B cell (primary cell): ENCODE measurements around the gene LIMS3.
"Not testable (repeated sequence)": the region's sequence is repeated elsewhere in the genome, so short reads cannot be mapped to it uniquely, and the experiment has no call there.

ENCODE experiments used
- EZH2 ChIP-seq: IDR thresholded peaks from 2 replicates; pipeline ENCODE4 v1.6.1; 2012; ENCODE audit warnings: borderline replicate concordance, low read depth, mild to moderate bottlenecking, moderate library complexity, low read length; ENCODE audit not compliant: insufficient read depth, poor library complexity, severe bottlenecking
- TF ChIP-seq, protein P1 (sequence below): fragments of 200-600 bp; IDR thresholded peaks from one replicate; pipeline ENCODE4 v1.8.0; 2022; ENCODE audit warnings: antibody characterized with exemption, mild to moderate bottlenecking

DNA sequence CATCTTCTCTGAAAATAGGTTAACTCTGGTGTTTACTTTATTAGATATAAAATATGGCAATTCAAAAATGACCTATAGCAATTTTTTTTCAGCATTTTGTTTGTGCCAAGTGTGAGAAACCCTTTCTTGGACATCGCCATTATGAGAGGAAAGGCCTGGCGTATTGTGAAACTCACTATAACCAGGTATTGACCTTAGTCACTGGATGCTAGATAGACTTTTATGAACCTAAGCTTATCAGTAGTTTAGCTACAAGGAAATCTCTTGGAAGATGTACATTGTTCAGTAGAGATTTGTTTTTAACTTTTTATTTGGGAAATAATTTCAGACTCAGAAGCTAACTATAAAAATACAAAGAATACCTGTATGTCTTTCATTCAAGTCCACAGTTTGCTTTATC, 21.7 kb downstream of the LIMS3 start:
- TF ChIP-seq, protein P1, sequence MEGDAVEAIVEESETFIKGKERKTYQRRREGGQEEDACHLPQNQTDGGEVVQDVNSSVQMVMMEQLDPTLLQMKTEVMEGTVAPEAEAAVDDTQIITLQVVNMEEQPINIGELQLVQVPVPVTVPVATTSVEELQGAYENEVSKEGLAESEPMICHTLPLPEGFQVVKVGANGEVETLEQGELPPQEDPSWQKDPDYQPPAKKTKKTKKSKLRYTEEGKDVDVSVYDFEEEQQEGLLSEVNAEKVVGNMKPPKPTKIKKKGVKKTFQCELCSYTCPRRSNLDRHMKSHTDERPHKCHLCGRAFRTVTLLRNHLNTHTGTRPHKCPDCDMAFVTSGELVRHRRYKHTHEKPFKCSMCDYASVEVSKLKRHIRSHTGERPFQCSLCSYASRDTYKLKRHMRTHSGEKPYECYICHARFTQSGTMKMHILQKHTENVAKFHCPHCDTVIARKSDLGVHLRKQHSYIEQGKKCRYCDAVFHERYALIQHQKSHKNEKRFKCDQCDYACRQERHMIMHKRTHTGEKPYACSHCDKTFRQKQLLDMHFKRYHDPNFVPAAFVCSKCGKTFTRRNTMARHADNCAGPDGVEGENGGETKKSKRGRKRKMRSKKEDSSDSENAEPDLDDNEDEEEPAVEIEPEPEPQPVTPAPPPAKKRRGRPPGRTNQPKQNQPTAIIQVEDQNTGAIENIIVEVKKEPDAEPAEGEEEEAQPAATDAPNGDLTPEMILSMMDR, result not testable (repeated sequence)
- TF ChIP-seq EZH2, result not testable (repeated sequence)
